Measurements from ENCODE around the gene CDKN1A.

- TF ChIP-seq CTCF (IDR thresholded peaks at IDR 0.05) = no peak
- peak in 1 of 2 donors; percentile 98 for TF ChIP-seq POLR2A (IDR thresholded peaks at IDR 0.05)
Observed at GRCh38 chr6:36678488-36679042, at the start of gene CDKN1A.

Measured in lower leg skin (tissue), 3 donors.